IgD-negative memory B cell (primary cell): Measurements from ENCODE around the gene GRIK2. TPM values are rescaled to one million over a fixed set of nuclear protein-coding genes. Genes with fewer than 3 reads are reported as not detected.

Source experiments
- H3K27ac Mint-ChIP-seq, 3 donors: one replicate each; pipeline ENCODE4 v1.8.0; 2020 to 2022; ENCODE audit warnings: mild to moderate bottlenecking in 3 of 3, mixed read lengths in 3 of 3, moderate library complexity in 1 of 3
- H3K27me3 Mint-ChIP-seq: one replicate; pipeline ENCODE4 v1.8.0; 2021; ENCODE audit warnings: mixed read lengths
- H3K36me3 Mint-ChIP-seq: one replicate; pipeline ENCODE4 v1.8.0; 2020; ENCODE audit warnings: mild to moderate bottlenecking, mixed read lengths
- H3K4me1 Mint-ChIP-seq, 3 donors: one replicate each; pipeline ENCODE4 v1.8.0; 2020 to 2022; ENCODE audit warnings: mixed read lengths in 3 of 3, mild to moderate bottlenecking in 1 of 3
- H3K4me3 Mint-ChIP-seq, 4 donors: one replicate each; pipeline ENCODE4 v1.8.0; 2020 to 2022; ENCODE audit warnings: mild to moderate bottlenecking in 4 of 4, mixed read lengths in 4 of 4, moderate library complexity in 3 of 4
- H3K9me3 Mint-ChIP-seq, 3 donors: one replicate each; pipeline ENCODE4 v1.8.0; 2020 to 2021; ENCODE audit warnings: mixed read lengths in 3 of 3, mild to moderate bottlenecking in 1 of 3
- polyA plus RNA-seq: library from polyadenylated mRNA; unstranded; fragments of 300-500 nt; fragmentation: Illumina TruSeq; gene quantifications from one replicate; pipeline ENCODE4 v1.2.3, GENCODE V29; 2021

GRIK2 gene
- polyA plus RNA-seq, 1 donor from 2014 or later = not detected

- H3K27me3 Mint-ChIP-seq = no peaks in the 10 kb centered on the region
- H3K36me3 Mint-ChIP-seq = peaks cover 1% of the 10 kb centered on the region
- peaks cover 0 to 1% (median 0%) of the 10 kb centered on the region in 3 donors for H3K4me1 Mint-ChIP-seq
- peaks cover 0 to 10% (median 8%) of the 10 kb centered on the region in 3 donors for H3K9me3 Mint-ChIP-seq
- H3K27ac Mint-ChIP-seq = no peak overlapping the region
- no peak overlapping the region for H3K4me3 Mint-ChIP-seq
Observed at GRCh38 chr6:101741474-101742171, 348.1 kb downstream of the GRIK2 start.

DNA sequence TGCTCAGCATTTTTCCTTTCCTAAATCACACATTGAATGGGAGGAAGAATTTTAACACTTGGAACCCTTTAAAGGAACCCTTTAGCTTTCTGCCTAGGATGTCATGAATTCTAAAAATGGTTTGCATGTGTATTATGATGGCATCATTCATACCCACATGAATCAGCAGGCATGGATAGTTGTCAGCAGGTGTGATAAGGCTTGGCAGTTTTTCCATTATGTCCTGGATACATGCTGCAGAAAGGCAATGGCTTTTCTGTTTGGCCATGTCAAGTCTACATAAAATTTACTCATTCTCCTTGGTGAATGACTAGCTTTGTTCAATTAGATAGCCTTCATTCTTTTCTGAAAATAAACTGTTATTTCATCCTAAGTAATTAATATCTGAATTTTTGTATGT lies 353.7 kb downstream of the GRIK2 start:
- Mint-ChIP-seq H3K4me1 (no peaks in the 10 kb centered on the region), H3K4me3 (no peak overlapping the region), H3K9me3 (no peaks in the 10 kb centered on the region), H3K27ac (no peak overlapping the region), H3K36me3 (peaks cover 1% of the 10 kb centered on the region), H3K27me3 (no peaks in the 10 kb centered on the region)

DNA sequence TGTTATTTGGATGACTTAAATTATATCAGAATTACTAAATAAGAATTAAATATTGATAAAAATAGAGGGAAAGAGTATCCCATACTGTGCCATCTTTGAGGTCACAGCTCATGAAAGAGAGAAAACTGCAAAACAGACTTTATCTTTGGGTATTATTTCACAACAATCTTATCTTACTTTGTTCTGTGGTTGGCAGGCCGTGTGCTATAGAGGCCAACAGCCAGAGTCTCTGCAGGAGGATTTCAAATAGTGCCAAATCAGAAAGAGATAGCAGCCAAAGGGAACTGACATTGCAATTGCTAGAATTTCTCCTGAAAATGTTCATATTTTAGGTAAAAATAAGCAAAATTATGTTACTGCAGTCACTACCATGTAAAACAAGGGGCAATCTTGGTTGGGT lies 354.2 kb downstream of the GRIK2 start:
- Mint-ChIP-seq H3K27me3 (no peaks in the 10 kb centered on the region), H3K4me3 (no peak overlapping the region), H3K36me3 (peaks cover 1% of the 10 kb centered on the region), H3K4me1 (no peaks in the 10 kb centered on the region), H3K27ac (no peak overlapping the region), H3K9me3 (no peaks in the 10 kb centered on the region)

DNA sequence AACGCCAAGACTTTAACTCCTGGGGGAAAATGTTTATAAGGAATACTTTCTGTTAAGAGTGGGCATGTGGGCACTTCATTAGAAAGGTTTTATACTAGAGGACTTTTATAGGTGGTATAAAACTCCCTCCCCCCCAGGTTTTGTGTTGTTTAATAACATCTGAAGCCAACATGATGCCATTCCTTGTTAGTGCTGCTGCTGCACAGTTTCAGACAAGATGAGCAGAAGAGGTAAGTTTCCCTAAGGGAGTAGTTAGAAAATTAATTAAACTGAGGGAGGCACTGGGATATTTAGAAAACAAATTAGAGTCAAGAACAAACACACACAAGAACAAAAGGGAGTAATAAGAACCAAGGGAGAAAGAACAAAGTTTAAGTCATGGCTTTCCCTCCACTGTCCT lies 362.4 kb downstream of the GRIK2 start:
- Mint-ChIP-seq H3K27me3 (no peaks in the 10 kb centered on the region), H3K36me3 (no peaks in the 10 kb centered on the region), H3K9me3 (no peaks in the 10 kb centered on the region), H3K4me3 (no peak overlapping the region), H3K27ac (no peak overlapping the region), H3K4me1 (no peaks in the 10 kb centered on the region)

GRCh38 chr6:101758368-101758767 lies 364.9 kb downstream of the GRIK2 start:
- Mint-ChIP-seq H3K4me3 (no peak overlapping the region), H3K36me3 (no peaks in the 10 kb centered on the region), H3K27me3 (no peaks in the 10 kb centered on the region), H3K27ac (no peak overlapping the region), H3K4me1 (no peaks in the 10 kb centered on the region), H3K9me3 (no peaks in the 10 kb centered on the region)

- Mint-ChIP-seq H3K27me3 (no peaks in the 10 kb centered on the region), H3K4me3 (no peak overlapping the region), H3K36me3 (no peaks in the 10 kb centered on the region), H3K9me3 (no peaks in the 10 kb centered on the region), H3K4me1 (no peaks in the 10 kb centered on the region), H3K27ac (no peak overlapping the region)
Observed at GRCh38 chr6:101760843-101761621, 367.5 kb downstream of the GRIK2 start.

DNA sequence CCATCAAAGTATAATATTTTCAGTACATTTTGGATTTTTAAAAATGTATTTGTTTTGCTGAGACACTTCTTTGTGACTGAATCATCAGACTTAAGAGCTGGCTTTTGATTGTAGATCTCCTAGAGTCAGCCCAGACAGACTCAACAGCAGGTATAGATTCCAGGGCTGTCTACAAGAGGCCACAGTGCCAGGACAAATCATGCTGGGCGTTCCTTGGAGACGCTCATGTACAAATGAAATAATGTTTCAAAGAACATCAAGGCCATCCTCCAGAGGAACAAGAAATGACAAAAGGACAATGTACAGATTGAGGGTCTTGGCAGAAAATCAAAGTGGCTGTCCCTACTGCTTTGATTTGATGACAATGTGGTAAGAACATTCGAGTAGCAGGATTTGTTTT lies 369.3 kb downstream of the GRIK2 start:
- Mint-ChIP-seq H3K27ac (no peak overlapping the region), H3K4me3 (no peak overlapping the region), H3K9me3 (no peaks in the 10 kb centered on the region), H3K27me3 (no peaks in the 10 kb centered on the region), H3K36me3 (no peaks in the 10 kb centered on the region), H3K4me1 (no peaks in the 10 kb centered on the region)

- H3K4me3 Mint-ChIP-seq = no peak overlapping the region
- no peaks in the 10 kb centered on the region for H3K36me3 Mint-ChIP-seq
Observed at GRCh38 chr6:101765281-101765680, 371.8 kb downstream of the GRIK2 start.

DNA sequence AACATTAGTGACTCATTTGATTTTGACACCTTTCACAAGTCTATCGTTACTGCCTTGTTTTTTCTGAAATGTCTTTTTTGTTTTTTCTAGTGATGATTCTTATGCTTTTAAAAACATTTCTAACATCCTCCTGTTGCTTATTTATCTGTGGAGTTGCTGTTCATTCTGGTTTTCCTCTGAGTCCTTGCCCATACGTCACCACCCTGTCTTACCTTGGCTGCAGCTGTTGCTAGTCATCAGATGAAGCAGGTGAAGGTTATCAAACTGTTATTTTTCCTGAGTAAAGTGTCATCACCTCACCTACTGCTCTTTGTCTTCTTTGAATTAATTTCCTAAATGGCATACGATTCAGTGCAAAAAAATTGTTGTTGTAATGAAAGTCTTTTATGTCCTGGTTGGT lies 376.6 kb downstream of the GRIK2 start:
- no peaks in the 10 kb centered on the region for H3K4me1 Mint-ChIP-seq
- H3K9me3 Mint-ChIP-seq = peaks cover 0 to 3% (median 0%) of the 10 kb centered on the region in 3 donors
- no peak overlapping the region for H3K4me3 Mint-ChIP-seq
- no peaks in the 10 kb centered on the region for H3K36me3 Mint-ChIP-seq
- H3K27ac Mint-ChIP-seq = no peak overlapping the region
- H3K27me3 Mint-ChIP-seq = no peaks in the 10 kb centered on the region

More at GRCh38 chr6:101765281-101765680, 371.8 kb downstream of the GRIK2 start:
- no peak overlapping the region for H3K27ac Mint-ChIP-seq
- H3K9me3 Mint-ChIP-seq = no peaks in the 10 kb centered on the region
- H3K4me1 Mint-ChIP-seq = no peaks in the 10 kb centered on the region
- H3K27me3 Mint-ChIP-seq = no peaks in the 10 kb centered on the region

- H3K4me3 Mint-ChIP-seq = no peak overlapping the region
- H3K27me3 Mint-ChIP-seq = no peaks in the 10 kb centered on the region
- H3K4me1 Mint-ChIP-seq = no peaks in the 10 kb centered on the region
- H3K9me3 Mint-ChIP-seq = peaks cover 0 to 3% (median 0%) of the 10 kb centered on the region in 3 donors
- no peaks in the 10 kb centered on the region for H3K36me3 Mint-ChIP-seq
- no peak overlapping the region for H3K27ac Mint-ChIP-seq
Observed at GRCh38 chr6:101776919-101777350, 383.4 kb downstream of the GRIK2 start.

- H3K9me3 Mint-ChIP-seq = peaks cover 0 to 3% (median 2%) of the 10 kb centered on the region in 3 donors
Observed at GRCh38 chr6:101777646-101778045, 384.1 kb downstream of the GRIK2 start.

GRCh38 chr6:101779051-101779844 lies 385.7 kb downstream of the GRIK2 start:
- Mint-ChIP-seq H3K36me3 (no peaks in the 10 kb centered on the region), H3K9me3 (peaks cover 5 to 6% (median 6%) of the 10 kb centered on the region in 3 donors), H3K27me3 (no peaks in the 10 kb centered on the region), H3K4me3 (no peak overlapping the region), H3K27ac (no peak overlapping the region), H3K4me1 (no peaks in the 10 kb centered on the region)

More at GRCh38 chr6:101777646-101778045, 384.1 kb downstream of the GRIK2 start:
- H3K27me3 Mint-ChIP-seq = no peaks in the 10 kb centered on the region
- H3K27ac Mint-ChIP-seq = no peak overlapping the region
- H3K36me3 Mint-ChIP-seq = no peaks in the 10 kb centered on the region
- no peaks in the 10 kb centered on the region for H3K4me1 Mint-ChIP-seq
- no peak overlapping the region for H3K4me3 Mint-ChIP-seq

DNA sequence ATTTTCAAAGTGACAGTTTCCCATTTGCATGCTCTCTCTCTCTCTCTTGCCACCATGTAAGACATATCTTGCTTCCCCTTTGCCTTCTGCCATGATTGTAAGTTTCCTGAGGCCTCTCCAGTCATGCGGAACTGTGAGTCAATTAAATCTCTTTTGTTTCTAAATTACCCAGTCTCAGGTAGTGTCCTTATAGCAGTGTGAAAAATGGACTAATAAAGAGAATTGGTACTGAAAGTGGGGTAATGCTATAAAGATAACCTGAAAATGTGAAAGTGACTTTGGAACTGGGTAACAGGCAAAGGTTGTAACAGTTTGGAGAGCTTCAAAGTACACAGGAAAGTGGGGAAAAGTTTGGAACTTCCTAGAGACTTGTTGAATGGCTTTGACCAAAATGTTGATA lies 389.8 kb downstream of the GRIK2 start:
- no peaks in the 10 kb centered on the region for H3K4me1 Mint-ChIP-seq
- H3K9me3 Mint-ChIP-seq = peaks cover 5 to 10% (median 6%) of the 10 kb centered on the region in 3 donors
- no peaks in the 10 kb centered on the region for H3K27me3 Mint-ChIP-seq
- H3K4me3 Mint-ChIP-seq = no peak overlapping the region
- no peaks in the 10 kb centered on the region for H3K36me3 Mint-ChIP-seq
- no peak overlapping the region for H3K27ac Mint-ChIP-seq

DNA sequence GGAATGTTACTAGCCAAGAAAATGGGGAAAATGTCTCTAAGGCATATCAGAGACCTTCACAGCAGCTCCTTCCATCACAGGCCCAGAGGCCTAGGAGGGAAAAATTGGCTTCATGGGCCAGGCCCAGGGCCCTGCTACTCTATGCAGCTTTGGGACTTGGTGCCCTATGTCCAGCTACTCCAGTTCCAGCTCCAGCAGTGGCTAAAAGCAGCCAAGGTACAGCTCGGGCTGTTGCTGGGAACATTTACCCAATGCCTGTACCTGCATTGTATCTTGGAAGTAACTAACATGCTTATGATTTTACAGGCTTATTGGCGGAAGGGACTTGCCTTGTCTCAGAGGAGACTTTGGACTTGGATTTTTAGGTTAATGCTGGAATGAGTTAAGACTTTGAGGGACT lies 390.6 kb downstream of the GRIK2 start:
- no peaks in the 10 kb centered on the region for H3K27me3 Mint-ChIP-seq
- no peak overlapping the region for H3K4me3 Mint-ChIP-seq
- H3K4me1 Mint-ChIP-seq = no peaks in the 10 kb centered on the region
- peaks cover 5 to 10% (median 6%) of the 10 kb centered on the region in 3 donors for H3K9me3 Mint-ChIP-seq
- no peak overlapping the region for H3K27ac Mint-ChIP-seq
- no peaks in the 10 kb centered on the region for H3K36me3 Mint-ChIP-seq

DNA sequence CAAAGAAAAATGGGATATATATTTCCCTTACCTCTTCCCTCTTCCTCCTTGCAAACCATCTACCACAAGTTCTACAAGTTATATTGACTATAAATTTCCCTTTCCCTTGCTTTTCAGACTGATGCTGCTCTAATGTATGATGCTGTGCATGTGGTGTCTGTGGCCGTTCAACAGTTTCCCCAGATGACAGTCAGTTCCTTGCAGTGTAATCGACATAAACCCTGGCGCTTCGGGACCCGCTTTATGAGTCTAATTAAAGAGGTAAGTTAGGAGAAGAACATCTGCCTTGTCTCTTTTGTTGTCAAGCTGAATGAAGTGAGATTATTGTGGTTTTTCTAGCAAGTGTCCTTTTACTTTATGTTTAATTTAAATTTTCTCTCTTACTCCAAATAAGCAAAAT lies 406.0 kb downstream of the GRIK2 start:
- H3K36me3 Mint-ChIP-seq = no peaks in the 10 kb centered on the region
- no peaks in the 10 kb centered on the region for H3K4me1 Mint-ChIP-seq
- H3K27ac Mint-ChIP-seq = no peak overlapping the region
- H3K4me3 Mint-ChIP-seq = peak overlapping the region in 1 of 4 donors; percentile 15
- peaks cover 0 to 5% (median 4%) of the 10 kb centered on the region in 3 donors for H3K9me3 Mint-ChIP-seq
- no peaks in the 10 kb centered on the region for H3K27me3 Mint-ChIP-seq
